ENCODE measurements around the gene SAP30BP.

- TF ChIP-seq CTCF (IDR thresholded peaks at IDR 0.05) (no peak), POLR2A (IDR thresholded peaks at IDR 0.05) (no peak)
Measured at GRCh38 chr17:75731716-75732498, 64.8 kb downstream of the SAP30BP start.

All from esophagus squamous epithelium (tissue), 4 donors.